A549 (cell line): ENCODE measurements around the gene RNASE4. TPM values are rescaled to one million over a fixed set of nuclear protein-coding genes. Genes with fewer than 3 reads are reported as not detected.

Experiments
- ATAC-seq, 2 experiments: fragments of 200-7000 bp in 1 of 2; fragments of >200 bp in 1 of 2; cut with Nextera tagmentation in 1 of 2; cut with Tn5 transposase in 1 of 2; 3 replicates each; pipeline versions ENCODE4 v1.8.0 to v1.9.1; 2018 to 2020; ENCODE audit warnings: mild to moderate bottlenecking in 1 of 2, moderate library complexity in 1 of 2
- CTCF ChIA-PET: fragments of 300-600 bp; sonication (Branson Sonifier 250); formaldehyde crosslinking; extraction: SDS; loops from one replicate; lab custom pipeline; 2021; ENCODE audit warnings: antibody characterized with exemption, inconsistent platforms; lab: Yijun Ruan, JAX
- POLR2A ChIA-PET: fragments of 350-600 bp; formaldehyde crosslinking; extraction: SDS; loops from one replicate; lab custom pipeline; 2021; ENCODE audit warnings: antibody characterized with exemption, inconsistent platforms; lab: Yijun Ruan, JAX
- DNase-seq, 2 experiments: peaks; one replicate each; pipeline versions ENCODE4 v3.0.0 to v3.0.0-alpha.2; 2011 to 2016; ENCODE audit warnings: low read depth in 1 of 2, low spot score in 1 of 2
- FAIRE-seq: peaks from 2 replicates; lab custom pipeline; 2011; peaks lifted over from hg19 to GRCh38; lab: Jason Lieb, UNC
- H3K27ac ChIP-seq, 2 experiments: fragments of >200 bp; sonication (Bioruptor Twin); formaldehyde crosslinking; 3 replicates each; pipeline ENCODE4 v1.5.1; 2016 to 2017
- H3K4me1 ChIP-seq: fragments of >200 bp; sonication (Bioruptor Twin); formaldehyde crosslinking; 3 replicates; pipeline ENCODE4 v1.6.1; 2016
- H3K4me2 ChIP-seq: fragments of >200 bp; sonication (Bioruptor Twin); formaldehyde crosslinking; 3 replicates; pipeline ENCODE4 v1.6.1; 2016
- H3K4me3 ChIP-seq: fragments of >200 bp; sonication (Bioruptor Twin); formaldehyde crosslinking; 3 replicates; pipeline ENCODE4 v1.5.1; 2016
- H3K9me3 ChIP-seq: fragments of >200 bp; sonication (Bioruptor Twin); formaldehyde crosslinking; 3 replicates; pipeline ENCODE4 v1.6.1; 2016
- BCL3 ChIP-seq: fragments of >200 bp; sonication (Bioruptor Twin); formaldehyde crosslinking; IDR thresholded peaks from 3 replicates; pipeline ENCODE4 v1.6.1; 2016
- BHLHE40 ChIP-seq: IDR thresholded peaks from 2 replicates; pipeline ENCODE4 v1.6.1; 2012; ENCODE audit warnings: low read depth, low read length, inconsistent platforms
- CHD4 ChIP-seq: fragments of 200-600 bp; sonication (generic); IDR thresholded peaks from 2 replicates; pipeline ENCODE4 v1.6.1; 2016; ENCODE audit warnings: antibody characterized with exemption, mild to moderate bottlenecking, borderline replicate concordance
- CTCF ChIP-seq: fragments of >200 bp; sonication (Bioruptor Twin); formaldehyde crosslinking; IDR thresholded peaks from 3 replicates; pipeline ENCODE4 v1.5.1; 2016
- EHMT2 ChIP-seq: fragments of 200-600 bp; sonication (generic); IDR thresholded peaks from 2 replicates; pipeline ENCODE4 v1.6.1; 2016; ENCODE audit warnings: antibody characterized with exemption, low read depth, mild to moderate bottlenecking, moderate library complexity
- FOSB ChIP-seq: fragments of 250-450 bp; sonication (Bioruptor Pico); IDR thresholded peaks from 2 replicates; pipeline ENCODE4 v1.5.0; 2020; ENCODE audit warnings: mild to moderate bottlenecking, moderate library complexity
- FOSL2 ChIP-seq, 2 experiments: fragments of 450-650 bp in 1 of 2; fragments of >200 bp in 1 of 2; sonication (Bioruptor Twin) in 1 of 2; formaldehyde crosslinking; IDR thresholded peaks; 2 replicates each; pipeline versions ENCODE4 v1.5.0 to v1.6.1; 2016 to 2020; ENCODE audit warnings: mild to moderate bottlenecking in 1 of 2, moderate library complexity in 1 of 2
- HEYL ChIP-seq: fragments of 250-450 bp; sonication (Bioruptor Pico); IDR thresholded peaks from 2 replicates; pipeline ENCODE4 v1.8.0; 2021; ENCODE audit warnings: mild to moderate bottlenecking, moderate library complexity
- JUN ChIP-seq, 2 experiments: fragments of >200 bp; sonication (Bioruptor Twin); formaldehyde crosslinking; IDR thresholded peaks; 2 replicates in 1 of 2; 3 replicates in 1 of 2; pipeline ENCODE4 v1.6.1; 2016 to 2017
- KDM5A ChIP-seq: fragments of 200-600 bp; sonication (generic); IDR thresholded peaks from 2 replicates; pipeline ENCODE4 v1.6.1; 2016; ENCODE audit warnings: antibody characterized with exemption, mild to moderate bottlenecking
- MAFK ChIP-seq: fragments of 450-650 bp; IDR thresholded peaks from 2 replicates; pipeline ENCODE4 v1.6.1; 2014; ENCODE audit not compliant: partially characterized antibody
- NFE2L2 ChIP-seq: fragments of 150-350 bp; conservative IDR thresholded peaks from 2 replicates; pipeline ENCODE4 v1.6.1; 2014; ENCODE audit warnings: low read length
- NPAS2 ChIP-seq: fragments of 250-450 bp; sonication (Bioruptor Pico); IDR thresholded peaks from 2 replicates; pipeline ENCODE4 v1.8.0; 2022; ENCODE audit warnings: mild to moderate bottlenecking, moderate library complexity, borderline replicate concordance
- PBX3 ChIP-seq: IDR thresholded peaks from 2 replicates; pipeline ENCODE4 v1.6.1; 2012
- PHF8 ChIP-seq: fragments of 200-600 bp; sonication (generic); IDR thresholded peaks from 2 replicates; pipeline ENCODE4 v1.6.1; 2016; ENCODE audit warnings: low read depth, mild to moderate bottlenecking, antibody characterized with exemption, moderate library complexity, borderline replicate concordance
- POLR2AphosphoS2 ChIP-seq: conservative IDR thresholded peaks from 2 replicates; pipeline ENCODE4 v1.6.1; 2012; ENCODE audit warnings: low read length, improper control_type of control experiment, inconsistent platforms
- RCOR1 ChIP-seq: fragments of 150-350 bp; IDR thresholded peaks from 2 replicates; pipeline ENCODE4 v1.6.1; 2014; ENCODE audit warnings: antibody characterized with exemption, low read length, low read depth
- RFX5 ChIP-seq: fragments of 450-650 bp; IDR thresholded peaks from 2 replicates; pipeline ENCODE4 v1.7.1; 2014; ENCODE audit warnings: antibody characterized with exemption, mild to moderate bottlenecking, moderate library complexity
- RNF2 ChIP-seq: fragments of 200-600 bp; sonication (generic); IDR thresholded peaks from 2 replicates; pipeline ENCODE4 v1.6.1; 2016; ENCODE audit warnings: low read depth, mild to moderate bottlenecking, antibody characterized with exemption, moderate library complexity, borderline replicate concordance
- SMC3 ChIP-seq: fragments of >200 bp; sonication (Bioruptor Twin); formaldehyde crosslinking; IDR thresholded peaks from 3 replicates; pipeline ENCODE4 v1.6.1; 2018; ENCODE audit warnings: inconsistent platforms
- WGBS: methylation state at CpG from one replicate; pipeline ENCODE4 v1.1.6; 2017; ENCODE audit errors: missing lambda C conversion rate; 5-methylcytosine and 5-hydroxymethylcytosine counted together
- polyA plus RNA-seq, 4 experiments: library from polyadenylated mRNA; depleted of rRNA in 3 of 4; stranded (reverse); fragments of >200 nt; fragmentation: RNase III in 1 of 4; extraction: RNeasy Plus Mini Kit Qiagen cat#74134 plus additional on column Dnase treatment in 1 of 4; gene quantifications; 2 replicates in 3 of 4; 3 replicates in 1 of 4; pipeline ENCODE4 v1.2.3, GENCODE V29; 2011 to 2017

The RNASE4 gene
- polyA plus RNA-seq, 2 of the 4 experiments (the other 2 are of a cell fraction) = 8.6 to 77.4 TPM

- no peak for FAIRE-seq
- Histone ChIP-seq H3K4me2 (no peak overlapping the region), H3K4me1 (no peaks in the 10 kb centered on the region), H3K27ac (no peak overlapping the region), H3K4me3 (no peak overlapping the region), H3K9me3 (peaks cover 7% of the 10 kb centered on the region; the same call in 1 of the 3 replicates)
- CTCF ChIA-PET = interaction anchor here (1.3 to 2.2 kb wide), 2 partner anchors 141 to 258 kb away, joined by 3 to 8 read pairs; no protein-coding TSS in a partner anchor
- ATAC-seq = no peak
- TF ChIP-seq EHMT2 (no peak), RNF2 (no peak)
- DNase-seq = no peak
- POLR2A ChIA-PET = no interaction called here
- 6% methylated on average over 2 of the region's 2 CpGs for WGBS
Measured at GRCh38 chr14:20712904-20713303, 28.5 kb downstream of the RNASE4 start.

- CTCF ChIA-PET = interaction anchor here (0.8 to 2.0 kb wide), 6 partner anchors 9 to 256 kb away, joined by 3 to 9 read pairs (median 4); no protein-coding TSS in a partner anchor
Measured at GRCh38 chr14:20714593-20715250, 30.4 kb downstream of the RNASE4 start.

GRCh38 chr14:20719777-20720176, 35.4 kb downstream of the RNASE4 start:
- DNase-seq (no peak), FAIRE-seq (no peak), ATAC-seq (no peak)
- 53% methylated on average over 4 of the region's 4 CpGs for WGBS
- no peak overlapping the region for H3K4me2 ChIP-seq
- TF ChIP-seq CTCF = no peak
- no peak for TF ChIP-seq EHMT2
- TF ChIP-seq PHF8 = no peak
- TF ChIP-seq BCL3 = no peak
- no peak for TF ChIP-seq PBX3
- no peak for TF ChIP-seq MAFK
- TF ChIP-seq BHLHE40 = no peak
- no peak for TF ChIP-seq NPAS2 (CRISPR knock-in tag)
- no peak for TF ChIP-seq POLR2AphosphoS2
- TF ChIP-seq RFX5 = no peak
- ChIA-PET CTCF (interaction anchor here (0.5 to 2.2 kb wide), 3 partner anchors 18 to 139 kb away, joined by 3 to 5 read pairs (median 3); no protein-coding TSS in a partner anchor), POLR2A (no interaction called here)
- H3K4me1 ChIP-seq = no peaks in the 10 kb centered on the region
- no peak overlapping the region for H3K27ac ChIP-seq
- H3K9me3 ChIP-seq = peaks cover 7% of the 10 kb centered on the region; the same call in 1 of the 3 replicates
- no peak overlapping the region for H3K4me3 ChIP-seq

More at GRCh38 chr14:20714593-20715250, 30.4 kb downstream of the RNASE4 start:
- ATAC-seq (peak in 1 of 2 experiments; percentile 34; a peak in 1 of 6 replicates), FAIRE-seq (no peak), DNase-seq (no peak)
- H3K4me3 ChIP-seq = no peak overlapping the region
- peak overlapping the region; percentile 25; the same call in 2 of the 3 replicates for H3K4me2 ChIP-seq
- no peak for TF ChIP-seq NFE2L2
- WGBS = 18% methylated on average over 4 of the region's 4 CpGs
- no peak overlapping the region for H3K27ac ChIP-seq
- no peaks in the 10 kb centered on the region for H3K4me1 ChIP-seq
- POLR2A ChIA-PET = no interaction called here
- peaks cover 7% of the 10 kb centered on the region; the same call in 1 of the 3 replicates for H3K9me3 ChIP-seq

GRCh38 chr14:20720741-20721140, 36.4 kb downstream of the RNASE4 start:
- no peak for ATAC-seq
- Histone ChIP-seq H3K4me3 (no peak overlapping the region), H3K9me3 (peaks cover 7% of the 10 kb centered on the region; the same call in 1 of the 3 replicates), H3K27ac (no peak overlapping the region), H3K4me2 (no peak overlapping the region)
- CTCF ChIA-PET = interaction anchor here (1.2 to 2.2 kb wide), 2 partner anchors 24 to 38 kb away, joined by 3 to 5 read pairs; no protein-coding TSS in a partner anchor
- 23% methylated on average over 6 of the region's 6 CpGs for WGBS
- no peak for FAIRE-seq
- DNase-seq = no peak
- POLR2A ChIA-PET = no interaction called here
- TF ChIP-seq FOSB (no peak), HEYL (no peak), BHLHE40 (no peak), SMC3 (no peak), KDM5A (no peak), CHD4 (no peak), FOSL2 (IDR thresholded peaks at IDR 0.05) (no peak), FOSL2 (CRISPR knock-in tag; IDR thresholded peaks at IDR 0.05) (no peak), JUN (IDR thresholded peaks at IDR 0.05) (no peak), RCOR1 (no peak)
- TF ChIP-seq, all 56 proteins: peak for 0
- no peaks in the 10 kb centered on the region for H3K4me1 ChIP-seq
